ENCODE data around the gene CNTD1. TPM values are rescaled to one million over a fixed set of nuclear protein-coding genes. Genes with fewer than 3 reads are reported as not detected.

Gene CNTD1
- total and polyA plus RNA-seq, 2 experiments from 2014 or later = 1.1 TPM; not detected in 1

DNA sequence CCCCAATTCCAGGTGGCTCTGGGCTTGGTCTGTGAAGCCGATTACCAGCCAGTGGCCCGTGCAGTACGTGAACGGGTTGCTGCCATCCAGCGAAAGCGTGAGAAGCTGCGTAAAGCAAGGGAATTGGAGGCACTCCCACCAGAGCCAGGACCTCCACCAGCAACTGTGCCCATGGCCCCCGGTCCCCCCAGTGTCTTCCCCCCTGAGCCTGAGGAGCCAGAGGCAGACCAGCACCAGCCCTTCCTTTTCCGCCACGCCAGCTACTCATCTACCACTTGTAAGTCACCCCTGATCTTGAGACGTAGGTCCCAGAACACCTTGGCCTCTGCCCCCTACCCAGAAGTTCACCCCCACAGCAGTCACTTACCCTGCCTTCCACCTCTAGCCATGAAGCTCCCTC is 11.4 kb upstream of the CNTD1 start:
- H3K27me3 ChIP-seq (ENCODE audit: insufficient read depth) = peaks cover 18% of the 10 kb centered on the region
- no peak for TF ChIP-seq CREB1 (CRISPR knock-in tag; IDR thresholded peaks at IDR 0.05; ENCODE audit: low read depth)
- no peak for TF ChIP-seq JUNB (IDR thresholded peaks at IDR 0.05; ENCODE audit: unreplicated experiment)
- TF ChIP-seq, protein P1, sequence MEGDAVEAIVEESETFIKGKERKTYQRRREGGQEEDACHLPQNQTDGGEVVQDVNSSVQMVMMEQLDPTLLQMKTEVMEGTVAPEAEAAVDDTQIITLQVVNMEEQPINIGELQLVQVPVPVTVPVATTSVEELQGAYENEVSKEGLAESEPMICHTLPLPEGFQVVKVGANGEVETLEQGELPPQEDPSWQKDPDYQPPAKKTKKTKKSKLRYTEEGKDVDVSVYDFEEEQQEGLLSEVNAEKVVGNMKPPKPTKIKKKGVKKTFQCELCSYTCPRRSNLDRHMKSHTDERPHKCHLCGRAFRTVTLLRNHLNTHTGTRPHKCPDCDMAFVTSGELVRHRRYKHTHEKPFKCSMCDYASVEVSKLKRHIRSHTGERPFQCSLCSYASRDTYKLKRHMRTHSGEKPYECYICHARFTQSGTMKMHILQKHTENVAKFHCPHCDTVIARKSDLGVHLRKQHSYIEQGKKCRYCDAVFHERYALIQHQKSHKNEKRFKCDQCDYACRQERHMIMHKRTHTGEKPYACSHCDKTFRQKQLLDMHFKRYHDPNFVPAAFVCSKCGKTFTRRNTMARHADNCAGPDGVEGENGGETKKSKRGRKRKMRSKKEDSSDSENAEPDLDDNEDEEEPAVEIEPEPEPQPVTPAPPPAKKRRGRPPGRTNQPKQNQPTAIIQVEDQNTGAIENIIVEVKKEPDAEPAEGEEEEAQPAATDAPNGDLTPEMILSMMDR (conservative IDR thresholded peaks at IDR 0.05; ENCODE audit: low read depth in 2 of 2) = no peak
- no peak for TF ChIP-seq EZH2phosphoT487 (IDR thresholded peaks at IDR 0.05; ENCODE audit: unreplicated experiment)
- TF ChIP-seq, protein P2, sequence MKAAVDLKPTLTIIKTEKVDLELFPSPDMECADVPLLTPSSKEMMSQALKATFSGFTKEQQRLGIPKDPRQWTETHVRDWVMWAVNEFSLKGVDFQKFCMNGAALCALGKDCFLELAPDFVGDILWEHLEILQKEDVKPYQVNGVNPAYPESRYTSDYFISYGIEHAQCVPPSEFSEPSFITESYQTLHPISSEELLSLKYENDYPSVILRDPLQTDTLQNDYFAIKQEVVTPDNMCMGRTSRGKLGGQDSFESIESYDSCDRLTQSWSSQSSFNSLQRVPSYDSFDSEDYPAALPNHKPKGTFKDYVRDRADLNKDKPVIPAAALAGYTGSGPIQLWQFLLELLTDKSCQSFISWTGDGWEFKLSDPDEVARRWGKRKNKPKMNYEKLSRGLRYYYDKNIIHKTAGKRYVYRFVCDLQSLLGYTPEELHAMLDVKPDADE (IDR thresholded peaks at IDR 0.05) = no peak
- no peak for TF ChIP-seq ZNF114 (CRISPR knock-in tag; IDR thresholded peaks at IDR 0.05)
- TF ChIP-seq, protein P3, sequence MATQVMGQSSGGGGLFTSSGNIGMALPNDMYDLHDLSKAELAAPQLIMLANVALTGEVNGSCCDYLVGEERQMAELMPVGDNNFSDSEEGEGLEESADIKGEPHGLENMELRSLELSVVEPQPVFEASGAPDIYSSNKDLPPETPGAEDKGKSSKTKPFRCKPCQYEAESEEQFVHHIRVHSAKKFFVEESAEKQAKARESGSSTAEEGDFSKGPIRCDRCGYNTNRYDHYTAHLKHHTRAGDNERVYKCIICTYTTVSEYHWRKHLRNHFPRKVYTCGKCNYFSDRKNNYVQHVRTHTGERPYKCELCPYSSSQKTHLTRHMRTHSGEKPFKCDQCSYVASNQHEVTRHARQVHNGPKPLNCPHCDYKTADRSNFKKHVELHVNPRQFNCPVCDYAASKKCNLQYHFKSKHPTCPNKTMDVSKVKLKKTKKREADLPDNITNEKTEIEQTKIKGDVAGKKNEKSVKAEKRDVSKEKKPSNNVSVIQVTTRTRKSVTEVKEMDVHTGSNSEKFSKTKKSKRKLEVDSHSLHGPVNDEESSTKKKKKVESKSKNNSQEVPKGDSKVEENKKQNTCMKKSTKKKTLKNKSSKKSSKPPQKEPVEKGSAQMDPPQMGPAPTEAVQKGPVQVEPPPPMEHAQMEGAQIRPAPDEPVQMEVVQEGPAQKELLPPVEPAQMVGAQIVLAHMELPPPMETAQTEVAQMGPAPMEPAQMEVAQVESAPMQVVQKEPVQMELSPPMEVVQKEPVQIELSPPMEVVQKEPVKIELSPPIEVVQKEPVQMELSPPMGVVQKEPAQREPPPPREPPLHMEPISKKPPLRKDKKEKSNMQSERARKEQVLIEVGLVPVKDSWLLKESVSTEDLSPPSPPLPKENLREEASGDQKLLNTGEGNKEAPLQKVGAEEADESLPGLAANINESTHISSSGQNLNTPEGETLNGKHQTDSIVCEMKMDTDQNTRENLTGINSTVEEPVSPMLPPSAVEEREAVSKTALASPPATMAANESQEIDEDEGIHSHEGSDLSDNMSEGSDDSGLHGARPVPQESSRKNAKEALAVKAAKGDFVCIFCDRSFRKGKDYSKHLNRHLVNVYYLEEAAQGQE (IDR thresholded peaks at IDR 0.05; ENCODE audit: unreplicated experiment) = no peak
- TF ChIP-seq, protein P4, sequence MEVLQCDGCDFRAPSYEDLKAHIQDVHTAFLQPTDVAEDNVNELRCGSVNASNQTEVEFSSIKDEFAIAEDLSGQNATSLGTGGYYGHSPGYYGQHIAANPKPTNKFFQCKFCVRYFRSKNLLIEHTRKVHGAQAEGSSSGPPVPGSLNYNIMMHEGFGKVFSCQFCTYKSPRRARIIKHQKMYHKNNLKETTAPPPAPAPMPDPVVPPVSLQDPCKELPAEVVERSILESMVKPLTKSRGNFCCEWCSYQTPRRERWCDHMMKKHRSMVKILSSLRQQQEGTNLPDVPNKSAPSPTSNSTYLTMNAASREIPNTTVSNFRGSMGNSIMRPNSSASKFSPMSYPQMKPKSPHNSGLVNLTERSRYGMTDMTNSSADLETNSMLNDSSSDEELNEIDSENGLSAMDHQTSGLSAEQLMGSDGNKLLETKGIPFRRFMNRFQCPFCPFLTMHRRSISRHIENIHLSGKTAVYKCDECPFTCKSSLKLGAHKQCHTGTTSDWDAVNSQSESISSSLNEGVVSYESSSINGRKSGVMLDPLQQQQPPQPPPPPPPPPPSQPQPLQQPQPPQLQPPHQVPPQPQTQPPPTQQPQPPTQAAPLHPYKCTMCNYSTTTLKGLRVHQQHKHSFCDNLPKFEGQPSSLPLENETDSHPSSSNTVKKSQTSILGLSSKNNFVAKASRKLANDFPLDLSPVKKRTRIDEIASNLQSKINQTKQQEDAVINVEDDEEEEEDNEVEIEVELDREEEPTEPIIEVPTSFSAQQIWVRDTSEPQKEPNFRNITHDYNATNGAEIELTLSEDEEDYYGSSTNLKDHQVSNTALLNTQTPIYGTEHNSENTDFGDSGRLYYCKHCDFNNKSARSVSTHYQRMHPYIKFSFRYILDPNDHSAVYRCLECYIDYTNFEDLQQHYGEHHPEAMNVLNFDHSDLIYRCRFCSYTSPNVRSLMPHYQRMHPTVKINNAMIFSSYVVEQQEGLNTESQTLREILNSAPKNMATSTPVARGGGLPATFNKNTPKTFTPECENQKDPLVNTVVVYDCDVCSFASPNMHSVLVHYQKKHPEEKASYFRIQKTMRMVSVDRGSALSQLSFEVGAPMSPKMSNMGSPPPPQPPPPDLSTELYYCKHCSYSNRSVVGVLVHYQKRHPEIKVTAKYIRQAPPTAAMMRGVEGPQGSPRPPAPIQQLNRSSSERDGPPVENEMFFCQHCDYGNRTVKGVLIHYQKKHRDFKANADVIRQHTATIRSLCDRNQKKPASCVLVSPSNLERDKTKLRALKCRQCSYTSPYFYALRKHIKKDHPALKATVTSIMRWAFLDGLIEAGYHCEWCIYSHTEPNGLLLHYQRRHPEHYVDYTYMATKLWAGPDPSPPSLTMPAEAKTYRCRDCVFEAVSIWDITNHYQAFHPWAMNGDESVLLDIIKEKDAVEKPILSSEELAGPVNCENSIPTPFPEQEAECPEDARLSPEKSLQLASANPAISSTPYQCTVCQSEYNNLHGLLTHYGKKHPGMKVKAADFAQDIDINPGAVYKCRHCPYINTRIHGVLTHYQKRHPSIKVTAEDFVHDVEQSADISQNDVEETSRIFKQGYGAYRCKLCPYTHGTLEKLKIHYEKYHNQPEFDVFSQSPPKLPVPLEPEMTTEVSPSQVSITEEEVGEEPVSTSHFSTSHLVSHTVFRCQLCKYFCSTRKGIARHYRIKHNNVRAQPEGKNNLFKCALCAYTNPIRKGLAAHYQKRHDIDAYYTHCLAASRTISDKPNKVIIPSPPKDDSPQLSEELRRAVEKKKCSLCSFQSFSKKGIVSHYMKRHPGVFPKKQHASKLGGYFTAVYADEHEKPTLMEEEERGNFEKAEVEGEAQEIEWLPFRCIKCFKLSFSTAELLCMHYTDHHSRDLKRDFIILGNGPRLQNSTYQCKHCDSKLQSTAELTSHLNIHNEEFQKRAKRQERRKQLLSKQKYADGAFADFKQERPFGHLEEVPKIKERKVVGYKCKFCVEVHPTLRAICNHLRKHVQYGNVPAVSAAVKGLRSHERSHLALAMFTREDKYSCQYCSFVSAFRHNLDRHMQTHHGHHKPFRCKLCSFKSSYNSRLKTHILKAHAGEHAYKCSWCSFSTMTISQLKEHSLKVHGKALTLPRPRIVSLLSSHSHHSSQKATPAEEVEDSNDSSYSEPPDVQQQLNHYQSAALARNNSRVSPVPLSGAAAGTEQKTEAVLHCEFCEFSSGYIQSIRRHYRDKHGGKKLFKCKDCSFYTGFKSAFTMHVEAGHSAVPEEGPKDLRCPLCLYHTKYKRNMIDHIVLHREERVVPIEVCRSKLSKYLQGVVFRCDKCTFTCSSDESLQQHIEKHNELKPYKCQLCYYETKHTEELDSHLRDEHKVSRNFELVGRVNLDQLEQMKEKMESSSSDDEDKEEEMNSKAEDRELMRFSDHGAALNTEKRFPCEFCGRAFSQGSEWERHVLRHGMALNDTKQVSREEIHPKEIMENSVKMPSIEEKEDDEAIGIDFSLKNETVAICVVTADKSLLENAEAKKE (CRISPR knock-in tag; IDR thresholded peaks at IDR 0.05) = no peak
- TF ChIP-seq ZNF331 (CRISPR knock-in tag; IDR thresholded peaks at IDR 0.05; ENCODE audit: low read depth) = no peak
- TF ChIP-seq STAT1 (IDR thresholded peaks at IDR 0.05; ENCODE audit: unreplicated experiment) = no peak
- no peak for TF ChIP-seq NANOG (IDR thresholded peaks at IDR 0.05; ENCODE audit: borderline replicate concordance)
- TF ChIP-seq EZH2 (IDR thresholded peaks at IDR 0.05; ENCODE audit: low read depth, unreplicated experiment) = no peak
- no peak for TF ChIP-seq POLR2AphosphoS5 (IDR thresholded peaks at IDR 0.05; ENCODE audit: low read depth)
- no peak overlapping the region for H3K4me3 ChIP-seq
- DNase-seq (ENCODE audit: low spot score) (no peak), ATAC-seq (no peak)
- Mint-ChIP-seq H3K9me3 (no peaks in the 10 kb centered on the region; the same call in 2 of the 3 replicates), H3K27me3 (ENCODE audit: insufficient read depth, low read depth, poor library complexity) (peaks cover 24% of the 10 kb centered on the region), H3K4me1 (peaks cover 12% of the 10 kb centered on the region), H3K27ac (no peak overlapping the region), H3K36me3 (ENCODE audit: low read depth) (no peaks in the 10 kb centered on the region; the same call in 2 of the 3 replicates), H3K4me3 (no peak overlapping the region)
- H3K9me2 ChIP-seq (ENCODE audit: insufficient read depth) = no peaks in the 10 kb centered on the region
- no peak overlapping the region for H2AFZ ChIP-seq
- H3K4me2 ChIP-seq = no peak overlapping the region
- peaks cover 12% of the 10 kb centered on the region; the same call in 1 of the 2 replicates for H3K4me1 ChIP-seq (ENCODE audit: insufficient read depth)
- H3F3A ChIP-seq (replicated peaks; ENCODE audit: low read depth) = no peaks in the 10 kb centered on the region
- no peak overlapping the region for H3K27ac ChIP-seq (ENCODE audit: low read depth)
- H3K36me3 ChIP-seq (ENCODE audit: insufficient read depth) = no peaks in the 10 kb centered on the region
- H3K79me2 ChIP-seq (replicated peaks; ENCODE audit: insufficient read depth) = no peaks in the 10 kb centered on the region
- H4K20me1 ChIP-seq (replicated peaks; ENCODE audit: insufficient read depth) = no peaks in the 10 kb centered on the region
